Esophagus squamous epithelium (tissue), 4 donors: ENCODE results near the gene FPR1.

Source experiments
- CTCF ChIP-seq, 6 experiments: fragments of 450-650 bp in 4 of 6; fragments of 200-600 bp in 2 of 6; sonication (generic) in 2 of 6; IDR thresholded peaks; one replicate each; pipeline ENCODE4 v1.5.1; 2016 to 2019; ENCODE audit warnings: antibody characterized with exemption in 6 of 6, mild to moderate bottlenecking in 4 of 6, moderate library complexity in 4 of 6
- POLR2A ChIP-seq, 4 donors: fragments of 450-650 bp; IDR thresholded peaks; one replicate each; pipeline ENCODE4 v1.6.1; 2017; ENCODE audit warnings: antibody characterized with exemption in 4 of 4, mild to moderate bottlenecking in 4 of 4, moderate library complexity in 3 of 4

- TF ChIP-seq CTCF (IDR thresholded peaks at IDR 0.05) (no peak), POLR2A (IDR thresholded peaks at IDR 0.05) (no peak)
These were observed 35.2 kb upstream of the FPR1 start for GRCh38 chr19:51786646-51787494.
